IMR-90 (cell line): ENCODE results near the gene SNX3. TPM values are rescaled to one million over a fixed set of nuclear protein-coding genes. Genes with fewer than 3 reads are reported as not detected.

ENCODE experiments used
- ATAC-seq: fragments of 200-7000 bp; cut with Tn5 transposase; 2 replicates; pipeline ENCODE4 v1.9.1; 2020; ENCODE audit warnings: low read depth, mild to moderate bottlenecking, moderate library complexity
- BruUV-seq: library from RNA; stranded (reverse); fragments of 400-500 nt; replicated peaks from 2 replicates; lab custom pipeline; 2021; lab: Mats Ljungman, UMichigan
- CTCF ChIA-PET: fragments of 300-600 bp; formaldehyde crosslinking; extraction: SDS; loops from one replicate; lab custom pipeline; 2021; ENCODE audit warnings: antibody characterized with exemption; lab: Yijun Ruan, JAX
- POLR2A ChIA-PET: fragments of 300-600 bp; sonication (Branson Sonifier 250); formaldehyde crosslinking; loops from one replicate; lab custom pipeline; 2022; ENCODE audit warnings: antibody characterized with exemption; ENCODE audit not compliant: unreplicated experiment; lab: Charles Lee
- DNase-seq: peaks from one replicate; pipeline ENCODE4 v3.0.0; 2013
- H2AFZ ChIP-seq: replicated peaks from 2 replicates; pipeline ENCODE3; 2013; ENCODE audit warnings: low read length, mild to moderate bottlenecking; ENCODE audit not compliant: poor library complexity
- H2AK5ac ChIP-seq: 2 replicates; pipeline ENCODE4 v1.6.1; 2013; ENCODE audit warnings: low read depth, low read length, inconsistent platforms
- H2AK9ac ChIP-seq: replicated peaks from 2 replicates; pipeline ENCODE3; 2013; ENCODE audit warnings: mild to moderate bottlenecking, low read depth, low read length, moderate library complexity; ENCODE audit not compliant: poor library complexity
- H2BK120ac ChIP-seq: 2 replicates; pipeline ENCODE4 v1.6.1; 2013; ENCODE audit warnings: low read depth, low read length, inconsistent platforms
- H2BK15ac ChIP-seq: 3 replicates; pipeline ENCODE4 v1.6.1; 2013; ENCODE audit warnings: low read depth, low read length, inconsistent platforms
- H2BK20ac ChIP-seq: 2 replicates; pipeline ENCODE4 v1.6.1; 2013; ENCODE audit warnings: low read depth, mild to moderate bottlenecking, inconsistent platforms, low read length, moderate library complexity
- H2BK5ac ChIP-seq: 2 replicates; pipeline ENCODE4 v1.6.1; 2013; ENCODE audit warnings: mild to moderate bottlenecking, low read depth, low read length, inconsistent platforms; ENCODE audit not compliant: poor library complexity, severe bottlenecking
- H3K14ac ChIP-seq: replicated peaks from 2 replicates; pipeline ENCODE4 v1.6.1; 2013; ENCODE audit warnings: low read depth, low read length, inconsistent platforms
- H3K18ac ChIP-seq: 2 replicates; pipeline ENCODE4 v1.6.1; 2013; ENCODE audit warnings: low read depth, low read length, control low read depth
- H3K23ac ChIP-seq: 2 replicates; pipeline ENCODE4 v1.6.1; 2013; ENCODE audit warnings: low read depth, low read length, inconsistent platforms
- H3K27ac ChIP-seq: 2 replicates; pipeline ENCODE4 v1.5.1; 2013; ENCODE audit warnings: mild to moderate bottlenecking, control low read depth, low read length; ENCODE audit not compliant: insufficient read depth
- H3K27me3 ChIP-seq: 2 replicates; pipeline ENCODE4 v1.6.1; 2013; ENCODE audit warnings: low read length; ENCODE audit not compliant: control insufficient read depth, insufficient read depth
- H3K36me3 ChIP-seq: 2 replicates; pipeline ENCODE4 v1.6.1; 2013; ENCODE audit warnings: low read length, mixed read lengths; ENCODE audit not compliant: control insufficient read depth, insufficient read depth
- H3K4ac ChIP-seq: 2 replicates; pipeline ENCODE4 v1.6.1; 2013; ENCODE audit warnings: low read depth, low read length, inconsistent platforms
- H3K4me1 ChIP-seq: 2 replicates; pipeline ENCODE4 v1.6.1; 2013; ENCODE audit warnings: low read length, mixed read lengths; ENCODE audit not compliant: control insufficient read depth, insufficient read depth
- H3K4me2 ChIP-seq: 2 replicates; pipeline ENCODE4 v1.6.1; 2013; ENCODE audit warnings: low read depth, mild to moderate bottlenecking, control low read depth, low read length, moderate library complexity
- H3K4me3 ChIP-seq: 2 replicates; pipeline ENCODE4 v1.5.1; 2013; ENCODE audit warnings: low read depth, mild to moderate bottlenecking, control low read depth, low read length, moderate library complexity; ENCODE audit not compliant: insufficient read depth
- H3K56ac ChIP-seq: 2 replicates; pipeline ENCODE4 v1.6.1; 2013; ENCODE audit warnings: low read length, inconsistent platforms; ENCODE audit not compliant: insufficient read depth; ENCODE audit errors: extremely low read depth
- H3K79me1 ChIP-seq, 2 experiments: 2 replicates each; pipeline ENCODE4 v1.6.1; 2013; ENCODE audit warnings: low read length in 2 of 2, inconsistent platforms in 1 of 2, low read depth in 1 of 2
- H3K9ac ChIP-seq: 2 replicates; pipeline ENCODE4 v1.6.1; 2013; ENCODE audit warnings: low read depth, low read length, control low read depth
- H3K9me1 ChIP-seq: 2 replicates; pipeline ENCODE4 v1.6.1; 2013; ENCODE audit warnings: low read length, inconsistent platforms; ENCODE audit not compliant: insufficient read depth
- H3K9me3 ChIP-seq: 2 replicates; pipeline ENCODE4 v1.6.1; 2013; ENCODE audit warnings: low read length; ENCODE audit not compliant: control insufficient read depth, insufficient read depth
- H4K20me1 ChIP-seq: 2 replicates; pipeline ENCODE4 v1.6.1; 2013; ENCODE audit warnings: low read length, inconsistent platforms; ENCODE audit not compliant: insufficient read depth
- H4K5ac ChIP-seq: 2 replicates; pipeline ENCODE4 v1.6.1; 2013; ENCODE audit warnings: mild to moderate bottlenecking, low read depth, low read length, control low read depth
- H4K8ac ChIP-seq, 2 experiments: 2 replicates each; pipeline ENCODE4 v1.6.1; 2013; ENCODE audit warnings: low read depth in 2 of 2, low read length in 2 of 2, control low read depth in 1 of 2, inconsistent platforms in 1 of 2
- H4K91ac ChIP-seq: 2 replicates; pipeline ENCODE4 v1.6.1; 2013; ENCODE audit warnings: low read depth, low read length, inconsistent platforms; ENCODE audit not compliant: insufficient read depth
- CEBPB ChIP-seq: IDR thresholded peaks from 2 replicates; pipeline ENCODE4 v1.6.1; 2012; ENCODE audit warnings: low read depth, low read length, improper control_type of control experiment
- CHD1 ChIP-seq: IDR thresholded peaks from 2 replicates; pipeline ENCODE4 v1.6.1; 2012; ENCODE audit warnings: low read depth, low read length, improper control_type of control experiment
- FOS ChIP-seq: fragments of 150-350 bp; IDR thresholded peaks from 2 replicates; pipeline ENCODE4 v1.6.1; 2016; ENCODE audit warnings: low read depth, low read length
- MAZ ChIP-seq: IDR thresholded peaks from 2 replicates; pipeline ENCODE4 v1.6.1; 2012; ENCODE audit warnings: low read depth, mild to moderate bottlenecking, low read length, improper control_type of control experiment, moderate library complexity, borderline replicate concordance
- MXI1 ChIP-seq: IDR thresholded peaks from 2 replicates; pipeline ENCODE4 v1.6.1; 2012; ENCODE audit warnings: low read depth, mild to moderate bottlenecking, low read length, moderate library complexity, borderline replicate concordance
- RAD21 ChIP-seq: IDR thresholded peaks from 2 replicates; pipeline ENCODE4 v1.6.1; 2012; ENCODE audit warnings: low read length, improper control_type of control experiment
- SMC3 ChIP-seq: fragments of 150-350 bp; IDR thresholded peaks from 2 replicates; pipeline ENCODE4 v1.6.1; 2016; ENCODE audit warnings: low read depth, mild to moderate bottlenecking, antibody characterized with exemption, low read length, moderate library complexity
- WGBS, 2 experiments: methylation state at CpG; one replicate each; pipeline versions ENCODE4 v1.1.5 to v1.1.7; 2013; ENCODE audit warnings: missing lambda C conversion rate in 2 of 2; ENCODE audit not compliant: insufficient read length in 1 of 2; ENCODE audit errors: extremely low coverage in 2 of 2; 5-methylcytosine and 5-hydroxymethylcytosine counted together
- dilution Hi-C: fragments of 300-500 bp; cut with HindIII; formaldehyde crosslinking; loops from one replicate; pipeline ENCODE4 v1.14.3; 2018; ENCODE audit warnings: low sequenced_read_pairs; ENCODE audit not compliant: unreplicated experiment
- in situ Hi-C: fragments of 300-500 bp; cut with MboI; formaldehyde crosslinking; loops from 3 replicates; pipeline ENCODE4 v1.14.3; 2019; ENCODE audit warnings: low sequenced_read_pairs, inconsistent platforms, mixed read lengths
- intact Hi-C: fragments of 100-400 bp; cut with micrococcal nuclease; formaldehyde crosslinking; loops from 2 replicates; pipeline ENCODE4 v1.10.0; 2022
- polyA plus RNA-seq, 3 experiments: library from polyadenylated mRNA; depleted of rRNA; stranded (reverse); fragments of >200 nt; gene quantifications; 2 replicates each; pipeline ENCODE4 v1.2.3, GENCODE V29; 2012; ENCODE audit warnings: low replicate concordance in 1 of 3
- total RNA-seq: library from RNA; depleted of rRNA; stranded (reverse); fragments of >200 nt; gene quantifications from 2 replicates; pipeline ENCODE4 v1.2.3, GENCODE V29; 2012
- TF ChIP-seq, protein P1 (sequence below): conservative IDR thresholded peaks from 2 replicates; pipeline ENCODE4 v1.5.1; 2012; ENCODE audit warnings: mild to moderate bottlenecking, low read depth, low read length, improper control_type of control experiment

The SNX3 gene
- total and polyA plus RNA-seq, 2 of the 4 experiments (the other 2 are of a cell fraction): 105 to 159 TPM

DNA sequence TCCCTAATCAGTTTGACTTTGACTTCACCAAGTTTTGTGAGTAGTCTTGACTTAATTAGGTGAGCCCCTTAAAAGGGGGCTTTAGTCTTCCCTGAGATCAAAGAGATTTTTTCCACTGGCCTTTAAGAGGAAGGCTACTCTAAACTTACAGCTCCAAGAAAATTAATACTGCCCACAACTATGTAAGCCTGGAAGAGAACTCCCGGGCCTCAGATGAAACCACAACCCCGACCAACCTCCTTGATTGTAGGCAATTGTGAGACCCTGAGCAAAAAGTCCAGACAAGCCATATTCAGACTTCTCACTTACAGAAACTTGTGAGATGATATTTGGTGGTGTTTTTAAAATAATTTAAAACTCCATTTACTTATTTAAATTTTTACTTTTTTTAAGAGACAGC, 18.1 kb downstream of the SNX3 start:
- peaks cover 32% of the 10 kb centered on the region for H4K20me1 ChIP-seq
- in situ Hi-C loops: no loop called here

More for the DNA sequence above, 18.1 kb downstream of the SNX3 start:
- no peak overlapping the region for H2AFZ ChIP-seq
- no peak overlapping the region for H3K18ac ChIP-seq
- intact Hi-C loops: no loop called here
- H3K9ac ChIP-seq: no peak overlapping the region
- no peak for DNase-seq
- H3K4me2 ChIP-seq: no peak overlapping the region
- no peak overlapping the region for H4K5ac ChIP-seq
- no TSS peak for BruUV-seq
- H3K4me1 ChIP-seq: no peaks in the 10 kb centered on the region
- no peak for ATAC-seq
- no peak overlapping the region for H2BK20ac ChIP-seq
- H3K14ac ChIP-seq: no peak overlapping the region
- no peaks in the 10 kb centered on the region for H3K9me1 ChIP-seq
- H4K91ac ChIP-seq: no peak overlapping the region
- H2BK120ac ChIP-seq: no peak overlapping the region
- H3K23ac ChIP-seq: no peak overlapping the region
- H3K27me3 ChIP-seq: no peaks in the 10 kb centered on the region
- peaks cover 29 to 64% of the 10 kb centered on the region in 2 experiments for H3K79me1 ChIP-seq
- no peak overlapping the region for H2BK5ac ChIP-seq
- H2BK15ac ChIP-seq: no peak overlapping the region
- WGBS, 2 experiments: no CpG with 5 or more reads among the region's 2 CpGs
- no peak overlapping the region for H2AK9ac ChIP-seq
- H3K56ac ChIP-seq: no peak overlapping the region
- CTCF ChIA-PET: no interaction called here
- no peaks in the 10 kb centered on the region for H3K9me3 ChIP-seq
- POLR2A ChIA-PET: no interaction called here
- no peak overlapping the region for H3K4me3 ChIP-seq
- H3K36me3 ChIP-seq: peaks cover 3% of the 10 kb centered on the region
- H3K4ac ChIP-seq: no peak overlapping the region
- H2AK5ac ChIP-seq: no peak overlapping the region
- no peak overlapping the region for H4K8ac ChIP-seq
- TF ChIP-seq FOS: no peak
- TF ChIP-seq SMC3: no peak
- no peak for TF ChIP-seq CEBPB
- TF ChIP-seq, protein P1, sequence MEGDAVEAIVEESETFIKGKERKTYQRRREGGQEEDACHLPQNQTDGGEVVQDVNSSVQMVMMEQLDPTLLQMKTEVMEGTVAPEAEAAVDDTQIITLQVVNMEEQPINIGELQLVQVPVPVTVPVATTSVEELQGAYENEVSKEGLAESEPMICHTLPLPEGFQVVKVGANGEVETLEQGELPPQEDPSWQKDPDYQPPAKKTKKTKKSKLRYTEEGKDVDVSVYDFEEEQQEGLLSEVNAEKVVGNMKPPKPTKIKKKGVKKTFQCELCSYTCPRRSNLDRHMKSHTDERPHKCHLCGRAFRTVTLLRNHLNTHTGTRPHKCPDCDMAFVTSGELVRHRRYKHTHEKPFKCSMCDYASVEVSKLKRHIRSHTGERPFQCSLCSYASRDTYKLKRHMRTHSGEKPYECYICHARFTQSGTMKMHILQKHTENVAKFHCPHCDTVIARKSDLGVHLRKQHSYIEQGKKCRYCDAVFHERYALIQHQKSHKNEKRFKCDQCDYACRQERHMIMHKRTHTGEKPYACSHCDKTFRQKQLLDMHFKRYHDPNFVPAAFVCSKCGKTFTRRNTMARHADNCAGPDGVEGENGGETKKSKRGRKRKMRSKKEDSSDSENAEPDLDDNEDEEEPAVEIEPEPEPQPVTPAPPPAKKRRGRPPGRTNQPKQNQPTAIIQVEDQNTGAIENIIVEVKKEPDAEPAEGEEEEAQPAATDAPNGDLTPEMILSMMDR: no peak
- no peak for TF ChIP-seq MXI1
- TF ChIP-seq MAZ: no peak
- no peak for TF ChIP-seq RAD21
- TF ChIP-seq CHD1: no peak
- no peak overlapping the region for H3K27ac ChIP-seq
- dilution Hi-C loops: no loop called here
